Endothelial cell of umbilical vein (primary cell): Measurements from ENCODE around the gene SPRED3. TPM values are rescaled to one million over a fixed set of nuclear protein-coding genes. Genes with fewer than 3 reads are reported as not detected.

Experiments
- BruUV-seq: library from RNA; stranded (reverse); fragments of 400-500 nt; replicated peaks from 2 replicates; lab custom pipeline; 2021; lab: Mats Ljungman, UMichigan
- CTCF ChIA-PET: fragments of 300-600, 350-600 bp; sonication (Branson Sonifier 250); formaldehyde crosslinking; loops from one replicate; lab custom pipeline; 2021; ENCODE audit warnings: antibody characterized with exemption, inconsistent platforms; lab: Charles Lee
- POLR2A ChIA-PET: fragments of 300-600, 350-600 bp; sonication (Branson Sonifier 250); formaldehyde crosslinking; loops from one replicate; lab custom pipeline; 2021; ENCODE audit warnings: antibody characterized with exemption, inconsistent platforms; lab: Charles Lee
- DNase-seq: peaks from one replicate; pipeline ENCODE4 v3.0.0-alpha.2; 2011; ENCODE audit warnings: low read depth, low spot score
- FAIRE-seq: peaks from 2 replicates; lab custom pipeline; 2011; peaks lifted over from hg19 to GRCh38; lab: Jason Lieb, UNC
- H2AFZ ChIP-seq: 2 replicates; pipeline ENCODE4 v1.6.0; 2012; ENCODE audit warnings: low read depth, low read length, control low read depth, inconsistent platforms
- H3K27ac ChIP-seq: 2 replicates; pipeline ENCODE4 v1.5.1; 2011; ENCODE audit warnings: low read depth, mild to moderate bottlenecking, control low read depth, low read length, moderate library complexity; ENCODE audit not compliant: insufficient read depth
- H3K27me3 ChIP-seq, 2 experiments: 2 replicates each; pipeline versions ENCODE4 v1.6.0 to v1.6.1; 2011; ENCODE audit warnings: low read length in 2 of 2, mixed read lengths in 1 of 2; ENCODE audit not compliant: control insufficient read depth in 2 of 2, insufficient read depth in 2 of 2
- H3K36me3 ChIP-seq, 2 experiments: 2 replicates in 1 of 2; 3 replicates in 1 of 2; pipeline ENCODE4 v1.5.1; 2011; ENCODE audit warnings: low read length in 2 of 2, mild to moderate bottlenecking in 1 of 2, moderate library complexity in 1 of 2; ENCODE audit not compliant: control insufficient read depth in 2 of 2, insufficient read depth in 2 of 2; ENCODE audit errors: extremely low read depth in 1 of 2
- H3K4me1 ChIP-seq: 3 replicates; pipeline ENCODE4 v1.5.1; 2011; ENCODE audit warnings: mild to moderate bottlenecking, low read length; ENCODE audit not compliant: control insufficient read depth, insufficient read depth; ENCODE audit errors: extremely low read depth
- H3K4me2 ChIP-seq: 2 replicates; pipeline ENCODE4 v1.6.1; 2011; ENCODE audit warnings: low read length, control low read depth, mixed read lengths; ENCODE audit not compliant: insufficient read depth
- H3K4me3 ChIP-seq, 3 experiments: fragments of 200-600 bp in 1 of 3; sonication (generic), shearing (Covaris generic) in 1 of 3; replicated peaks in 1 of 3; 2 replicates each; pipeline ENCODE4 v1.5.1; 2011 to 2016; ENCODE audit warnings: control low read depth in 3 of 3, low read length in 3 of 3, mild to moderate bottlenecking in 2 of 3, inconsistent platforms in 1 of 3, low read depth in 1 of 3, moderate library complexity in 1 of 3; ENCODE audit not compliant: insufficient read depth in 1 of 3
- H3K79me2 ChIP-seq: 2 replicates; pipeline ENCODE4 v1.6.0; 2012; ENCODE audit warnings: low read length, inconsistent platforms; ENCODE audit not compliant: control insufficient read depth, insufficient read depth
- H3K9ac ChIP-seq: replicated peaks from 2 replicates; pipeline ENCODE3; 2011; ENCODE audit warnings: low read length, control low read depth; ENCODE audit not compliant: insufficient read depth; ENCODE audit errors: extremely low read depth
- H3K9me1 ChIP-seq: replicated peaks from 3 replicates; pipeline ENCODE4 v1.6.0; 2011; ENCODE audit warnings: mild to moderate bottlenecking, low read length; ENCODE audit not compliant: control insufficient read depth, insufficient read depth; ENCODE audit errors: extremely low read depth
- H3K9me3 ChIP-seq: replicated peaks from 2 replicates; pipeline ENCODE4 v1.5.1; 2012; ENCODE audit warnings: low read length, inconsistent platforms; ENCODE audit not compliant: control insufficient read depth, insufficient read depth
- H4K20me1 ChIP-seq: replicated peaks from 2 replicates; pipeline ENCODE3; 2011; ENCODE audit warnings: mild to moderate bottlenecking, low read length; ENCODE audit not compliant: control insufficient read depth, insufficient read depth; ENCODE audit errors: extremely low read depth
- CTCF ChIP-seq, 2 donors: IDR thresholded peaks; 1 replicate in 1 of 2; 2 replicates in 1 of 2; pipeline ENCODE4 v1.5.1; 2011; ENCODE audit warnings: low read length in 2 of 2, mild to moderate bottlenecking in 2 of 2, moderate library complexity in 2 of 2, control low read depth in 1 of 2, inconsistent platforms in 1 of 2, low read depth in 1 of 2; ENCODE audit not compliant: insufficient read depth in 1 of 2; ENCODE audit errors: extremely low read depth in 1 of 2
- EZH2 ChIP-seq: IDR thresholded peaks from 2 replicates; pipeline ENCODE4 v1.6.1; 2012; ENCODE audit warnings: borderline replicate concordance, low read depth, mild to moderate bottlenecking, moderate library complexity, low read length, inconsistent platforms; ENCODE audit not compliant: severe bottlenecking
- FOS ChIP-seq: IDR thresholded peaks from 2 replicates; pipeline ENCODE4 v1.6.1; 2011; ENCODE audit warnings: mild to moderate bottlenecking, low read length, moderate library complexity, borderline replicate concordance; ENCODE audit not compliant: insufficient read depth
- GATA2 ChIP-seq: IDR thresholded peaks from 2 replicates; pipeline ENCODE4 v1.7.0; 2011; ENCODE audit warnings: low read depth, mild to moderate bottlenecking, moderate library complexity, mixed read lengths, low read length; ENCODE audit not compliant: insufficient read length, insufficient read depth
- JUN ChIP-seq: IDR thresholded peaks from 2 replicates; pipeline ENCODE4 v1.6.1; 2011; ENCODE audit warnings: borderline replicate concordance, low read depth; ENCODE audit not compliant: insufficient read length, insufficient read depth
- MAX ChIP-seq: IDR thresholded peaks from 2 replicates; pipeline ENCODE4 v1.6.1; 2011; ENCODE audit not compliant: insufficient read depth, insufficient read length
- MYC ChIP-seq: IDR thresholded peaks from one replicate; pipeline ENCODE4 v1.6.1; 2011; ENCODE audit warnings: mild to moderate bottlenecking, low read depth, low read length
- POLR2A ChIP-seq: IDR thresholded peaks from 2 replicates; pipeline ENCODE4 v1.6.1; 2012; ENCODE audit warnings: low read depth, mild to moderate bottlenecking, control low read depth, low read length
- POLR2AphosphoS5 ChIP-seq: IDR thresholded peaks from 2 replicates; pipeline ENCODE4 v1.6.1; 2012; ENCODE audit warnings: low read depth, mild to moderate bottlenecking, control low read depth, low read length, moderate library complexity; ENCODE audit not compliant: insufficient read depth
- dilution Hi-C: fragments of 300-500 bp; cut with MboI; formaldehyde crosslinking; loops from one replicate; pipeline ENCODE4 v1.15.0; 2019; ENCODE audit warnings: low sequenced_read_pairs; ENCODE audit not compliant: extremely low pct_ligation_motif_present
- intact Hi-C: fragments of 100-400 bp; cut with micrococcal nuclease; formaldehyde crosslinking; loops from one replicate; pipeline ENCODE4 v1.10.0; 2022
- polyA plus RNA-seq, 4 experiments: library from polyadenylated mRNA; depleted of rRNA in 3 of 4; stranded (reverse) in 3 of 4; unstranded in 1 of 4; fragments of >200 nt; gene quantifications; 2 replicates each; pipeline versions ENCODE4 v1.2.1 to v1.2.3, GENCODE V29; 2011 to 2012; ENCODE audit warnings: missing spikeins in 1 of 4
- total RNA-seq: library from RNA; stranded (reverse); gene quantifications from 2 replicates; pipeline ENCODE4 v1.2.3, GENCODE V29; 2021

SPRED3 gene
- total and polyA plus RNA-seq, 2 donors (not counting 3 experiments of a cell fraction or from before 2014, with no cell fraction given): 5.7 to 15.7 TPM

GRCh38 chr19:38358071-38358470 lies 30.4 kb upstream of the SPRED3 start:
- H3K9me3 ChIP-seq: no peaks in the 10 kb centered on the region
- intact Hi-C loops (no loop called here), dilution Hi-C loops (no loop called here)
- H4K20me1 ChIP-seq: no peaks in the 10 kb centered on the region
- BruUV-seq: no TSS peak
- no peaks in the 10 kb centered on the region for H3K79me2 ChIP-seq
- H3K27me3 ChIP-seq: peaks cover 13 to 14% of the 10 kb centered on the region in 2 experiments
- peaks cover 3% of the 10 kb centered on the region for H3K4me1 ChIP-seq
- no peak overlapping the region for H3K27ac ChIP-seq
- ChIA-PET CTCF (interaction anchor here (0.9 to 1.4 kb wide), 3 partner anchors 13 to 456 kb away, joined by 3 read pairs; partner anchors contain the start of gene PSMD8), POLR2A (no interaction called here)
- no peak overlapping the region for H3K4me3 ChIP-seq
- TF ChIP-seq POLR2AphosphoS5 (no peak), POLR2A (no peak), MYC (no peak), GATA2 (no peak), FOS (no peak), JUN (no peak), EZH2 (no peak), MAX (no peak), CTCF (IDR thresholded peaks at IDR 0.05; ENCODE audit: extremely low read depth in 1 of 2, insufficient read depth in 1 of 2, low read depth in 1 of 2, low read length in 2 of 2) (no peak)
- H2AFZ ChIP-seq: no peak overlapping the region
- no peak overlapping the region for H3K9ac ChIP-seq
- H3K4me2 ChIP-seq: no peak overlapping the region
- DNase-seq (no peak), FAIRE-seq (no peak)
- H3K36me3 ChIP-seq: no peaks in the 10 kb centered on the region
- H3K9me1 ChIP-seq: no peaks in the 10 kb centered on the region
